COLO829 (cell line): ENCODE data around the gene ACKR3.

Experiments
- DNase-seq: peaks from one replicate; pipeline ENCODE4 v3.0.0; 2012; ENCODE audit warnings: low spot score

Gene ACKR3

GRCh38 chr2:236569573-236569973 lies at the start of gene ACKR3:
Gene ACKR3 (plus strand): TSS chr2:236569825. CDS start chr2:236580466, 10,641 bp downstream.
- DNase-seq, result no peak

GRCh38 chr2:236521556-236521955 lies 48.1 kb upstream of the ACKR3 start:
- DNase-seq, result no peak

GRCh38 chr2:236523249-236523648 lies 46.4 kb upstream of the ACKR3 start:
- DNase-seq, result no peak

- DNase-seq, result no peak
These were observed 44.1 kb upstream of the ACKR3 start for GRCh38 chr2:236525411-236525997.

- DNase-seq, result no peak
These were observed 43.0 kb upstream of the ACKR3 start for GRCh38 chr2:236526455-236527158.

- DNase-seq, result no peak
These were observed 42.4 kb upstream of the ACKR3 start for GRCh38 chr2:236527159-236527630.

GRCh38 chr2:236529606-236530005 lies 40.0 kb upstream of the ACKR3 start:
- no peak for DNase-seq

- DNase-seq, result no peak
These were observed 39.1 kb upstream of the ACKR3 start for GRCh38 chr2:236530512-236530911.

GRCh38 chr2:236531195-236531594 lies 38.4 kb upstream of the ACKR3 start:
- no peak for DNase-seq

- DNase-seq, result no peak
These were observed 37.6 kb upstream of the ACKR3 start for GRCh38 chr2:236531996-236532395.

- no peak for DNase-seq
These were observed 36.3 kb upstream of the ACKR3 start for GRCh38 chr2:236533343-236533742.

- DNase-seq, result no peak
These were observed 34.6 kb upstream of the ACKR3 start for GRCh38 chr2:236535024-236535423.

- no peak for DNase-seq
These were observed 32.8 kb upstream of the ACKR3 start for GRCh38 chr2:236536727-236537398.

GRCh38 chr2:236538242-236538641 lies 31.4 kb upstream of the ACKR3 start:
- no peak for DNase-seq

- no peak for DNase-seq
These were observed 28.5 kb upstream of the ACKR3 start for GRCh38 chr2:236541008-236541562.

- DNase-seq, result no peak
These were observed 25.3 kb upstream of the ACKR3 start for GRCh38 chr2:236544362-236544761.

- DNase-seq, result no peak
These were observed 24.4 kb upstream of the ACKR3 start for GRCh38 chr2:236545248-236545658.

- DNase-seq, result no peak
These were observed 23.7 kb upstream of the ACKR3 start for GRCh38 chr2:236545814-236546480.

- DNase-seq, result no peak
These were observed 23.0 kb upstream of the ACKR3 start for GRCh38 chr2:236546561-236547002.

GRCh38 chr2:236547725-236548124 lies 21.9 kb upstream of the ACKR3 start:
- no peak for DNase-seq

- DNase-seq, result no peak
These were observed 21.3 kb upstream of the ACKR3 start for GRCh38 chr2:236548179-236548921.

- DNase-seq, result no peak
These were observed 20.5 kb upstream of the ACKR3 start for GRCh38 chr2:236549165-236549564.
